Motor neuron (in vitro differentiated cells): ENCODE measurements around the gene CALN1. TPM values are rescaled to one million over a fixed set of nuclear protein-coding genes. Genes with fewer than 3 reads are reported as not detected.

Experiments used
- ATAC-seq, 8 experiments: fragments of 200-7000 bp; cut with Tn5 transposase; replicated peaks in 6 of 8; 2 replicates each; pipeline ENCODE4 v1.8.0; 2021; ENCODE audit warnings: mild to moderate bottlenecking in 8 of 8, moderate library complexity in 8 of 8
- H3K27ac ChIP-seq, 2 donors: fragments of 250-450 bp; sonication (Bioruptor Pico); 2 replicates each; pipeline ENCODE4 v1.9.0; 2021; ENCODE audit warnings: antibody characterized with exemption in 2 of 2, mild to moderate bottlenecking in 2 of 2, moderate library complexity in 1 of 2
- H3K4me1 ChIP-seq, 2 donors: fragments of 250-450 bp; sonication (Bioruptor Pico); replicated peaks in 1 of 2; 2 replicates each; pipeline ENCODE4 v1.6.1; 2021; ENCODE audit warnings: antibody characterized with exemption in 2 of 2, mild to moderate bottlenecking in 2 of 2, moderate library complexity in 1 of 2
- H3K4me3 ChIP-seq, 5 donors: fragments of 250-450 bp; sonication (Bioruptor Pico); 2 replicates each; pipeline ENCODE4 v1.9.0; 2021; ENCODE audit warnings: antibody characterized with exemption in 5 of 5, mild to moderate bottlenecking in 5 of 5, moderate library complexity in 4 of 5
- WGBS, 10 experiments: fragments of 450-650 bp; shearing (Covaris generic); methylation state at CpG; one replicate each; pipeline ENCODE4 v1.0.0; 2022; 5-methylcytosine and 5-hydroxymethylcytosine counted together
- in situ Hi-C, 9 experiments: fragments of 400-800 bp; cut with MboI; loops; one replicate each; pipeline ENCODE4 v1.15.0; 2021; ENCODE audit warnings: low sequenced_read_pairs in 9 of 9, low pct_unique_long_range_greater_than_20kb in 2 of 9; ENCODE audit not compliant: unreplicated experiment in 9 of 9
- total RNA-seq, 8 experiments: library from RNA; unstranded; fragments of 300-600 nt; gene quantifications; 2 replicates each; pipeline versions ENCODE4 v1.2.3 to v1.2.4, GENCODE V29; 2022

Gene CALN1
- total RNA-seq, 8 experiments from 2014 or later = 0.05 to 2.4 (median 0.72) TPM

- no peak for ATAC-seq
Observed at GRCh38 chr7:72268796-72269195, 143.3 kb downstream of the CALN1 start.

GRCh38 chr7:72268090-72268489 lies 144.0 kb downstream of the CALN1 start:
- WGBS, 10 experiments = 11 to 100% (median 62%) methylated on average over 1 to 2 of the region's 2 CpGs; no CpG with 5 or more reads in 2 of the 10 experiments
- no peak overlapping the region for H3K4me3 ChIP-seq
- no peak for ATAC-seq
- in situ Hi-C loops = no loop called here
- no peaks in the 10 kb centered on the region for H3K4me1 ChIP-seq
- no peak overlapping the region for H3K27ac ChIP-seq

More at GRCh38 chr7:72268796-72269195, 143.3 kb downstream of the CALN1 start:
- in situ Hi-C loops = no loop called here
- 0 to 100% (median 83%) methylated on average over 1 to 3 of the region's 3 CpGs; no CpG with 5 or more reads in 5 of the 10 experiments for WGBS, 10 experiments
- H3K4me1 ChIP-seq = no peaks in the 10 kb centered on the region
- H3K4me3 ChIP-seq = no peak overlapping the region
- no peak overlapping the region for H3K27ac ChIP-seq

GRCh38 chr7:72267291-72267800 lies 144.8 kb downstream of the CALN1 start:
- no peaks in the 10 kb centered on the region for H3K4me1 ChIP-seq
- ATAC-seq = no peak
- in situ Hi-C loops = no loop called here

GRCh38 chr7:72266771-72267170 lies 145.4 kb downstream of the CALN1 start:
- Histone ChIP-seq H3K27ac (no peak overlapping the region), H3K4me3 (no peak overlapping the region), H3K4me1 (no peaks in the 10 kb centered on the region)
- WGBS, 10 experiments = 0 to 40% (median 25%) methylated on average over 1 to 2 of the region's 2 CpGs; no CpG with 5 or more reads in 5 of the 10 experiments
- ATAC-seq = no peak
- in situ Hi-C loops = no loop called here

More at GRCh38 chr7:72267291-72267800, 144.8 kb downstream of the CALN1 start:
- Histone ChIP-seq H3K4me3 (no peak overlapping the region), H3K27ac (no peak overlapping the region)
- 0 to 100% (median 93%) methylated on average over 1 to 2 of the region's 3 CpGs; no CpG with 5 or more reads in 3 of the 10 experiments for WGBS, 10 experiments

- ATAC-seq = no peak
- Histone ChIP-seq H3K4me1 (no peaks in the 10 kb centered on the region), H3K27ac (no peak overlapping the region), H3K4me3 (no peak overlapping the region)
- 21 to 71% (median 51%) methylated on average over 1 to 6 of the region's 7 CpGs; no CpG with 5 or more reads in 2 of the 10 experiments for WGBS, 10 experiments
- in situ Hi-C loops = no loop called here
Observed at GRCh38 chr7:72265071-72265904, 146.8 kb downstream of the CALN1 start.

- WGBS, 10 experiments = 0 to 73% (median 17%) methylated on average over 1 to 3 of the region's 3 CpGs; no CpG with 5 or more reads in 3 of the 10 experiments
- Histone ChIP-seq H3K4me1 (no peaks in the 10 kb centered on the region), H3K4me3 (no peak overlapping the region), H3K27ac (no peak overlapping the region)
- in situ Hi-C loops = no loop called here
- ATAC-seq = no peak
Observed at GRCh38 chr7:72260406-72260805, 151.7 kb downstream of the CALN1 start.

- in situ Hi-C loops = no loop called here
- 0 to 100% (median 82%) methylated on average over 1 to 3 of the region's 3 CpGs; no CpG with 5 or more reads in 1 of the 10 experiments for WGBS, 10 experiments
- ATAC-seq = no peak
- H3K4me3 ChIP-seq = no peak overlapping the region
- no peaks in the 10 kb centered on the region for H3K4me1 ChIP-seq
- no peak overlapping the region for H3K27ac ChIP-seq
Observed at GRCh38 chr7:72258074-72258473, 154.1 kb downstream of the CALN1 start.

DNA sequence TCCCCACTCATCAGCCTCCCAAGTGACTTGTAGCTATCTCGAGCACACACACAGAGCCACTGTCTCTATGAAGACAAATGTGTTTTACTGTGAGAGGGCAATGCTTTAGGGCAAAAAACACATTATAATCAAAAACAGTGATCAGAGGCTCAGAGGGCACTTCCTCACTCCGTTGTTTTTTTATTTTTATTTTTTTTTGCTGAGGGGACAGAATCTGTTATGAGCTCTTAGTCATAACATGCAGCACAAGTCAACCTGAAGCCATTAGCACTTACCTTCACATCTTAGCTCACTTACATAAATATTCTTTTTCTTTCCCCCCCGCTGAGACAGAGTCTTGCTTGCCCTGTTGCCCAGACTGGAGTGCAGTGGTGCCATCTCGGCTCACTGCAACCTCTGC lies 157.7 kb downstream of the CALN1 start:
- in situ Hi-C loops = no loop called here

DNA sequence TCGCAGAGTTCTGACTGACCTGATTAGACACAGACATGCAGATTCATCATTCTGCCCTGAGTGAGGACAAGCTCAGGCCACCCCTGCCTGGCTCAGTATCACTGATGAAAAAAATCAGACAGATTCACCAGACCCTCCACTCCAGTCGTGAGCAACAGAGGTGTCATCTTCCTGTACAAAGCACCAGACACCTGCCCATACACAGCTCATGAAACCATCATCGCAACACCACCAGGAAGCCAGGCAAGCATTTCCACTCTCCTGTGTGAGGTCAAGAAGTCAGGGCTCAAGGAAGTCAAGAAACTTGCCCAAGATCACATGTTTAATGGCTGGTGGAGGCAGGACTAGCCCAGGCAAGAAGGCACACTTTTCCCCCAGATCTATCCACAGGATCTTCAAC lies 163.0 kb downstream of the CALN1 start:
- in situ Hi-C loops = no loop called here
- ATAC-seq = no peak
- WGBS, 10 experiments = 0 to 100% (median 88%) methylated on average over 1 to 3 of the region's 3 CpGs; no CpG with 5 or more reads in 2 of the 10 experiments
- Histone ChIP-seq H3K4me1 (no peaks in the 10 kb centered on the region), H3K4me3 (no peak overlapping the region), H3K27ac (no peak overlapping the region)

More for the DNA sequence above, 157.7 kb downstream of the CALN1 start:
- Histone ChIP-seq H3K27ac (no peak overlapping the region), H3K4me1 (no peaks in the 10 kb centered on the region), H3K4me3 (no peak overlapping the region)
- 0 to 74% (median 50%) methylated on average over 1 to 4 of the region's 4 CpGs; no CpG with 5 or more reads in 1 of the 10 experiments for WGBS, 10 experiments
- peak in 2 of 8 experiments; percentile 28 to 45 for ATAC-seq

- no peak overlapping the region for H3K27ac ChIP-seq
- H3K4me3 ChIP-seq = no peak overlapping the region
- 0 to 82% (median 50%) methylated on average over 2 to 7 of the region's 10 CpGs; no CpG with 5 or more reads in 3 of the 10 experiments for WGBS, 10 experiments
- no peak for ATAC-seq
- in situ Hi-C loops = no loop called here
- H3K4me1 ChIP-seq = no peaks in the 10 kb centered on the region
Observed at GRCh38 chr7:72244826-72245398, 167.2 kb downstream of the CALN1 start.

- H3K4me3 ChIP-seq = no peak overlapping the region
- H3K27ac ChIP-seq = no peak overlapping the region
- H3K4me1 ChIP-seq = no peaks in the 10 kb centered on the region
- no peak for ATAC-seq
- 15 to 100% (median 45%) methylated on average over 1 to 5 of the region's 6 CpGs; no CpG with 5 or more reads in 2 of the 10 experiments for WGBS, 10 experiments
- in situ Hi-C loops = no loop called here
Observed at GRCh38 chr7:72243329-72243728, 168.8 kb downstream of the CALN1 start.

- no peak for ATAC-seq
- 6 to 93% (median 84%) methylated on average over 1 to 4 of the region's 5 CpGs; no CpG with 5 or more reads in 1 of the 10 experiments for WGBS, 10 experiments
- in situ Hi-C loops = no loop called here
Observed at GRCh38 chr7:72235351-72235750, 176.8 kb downstream of the CALN1 start.

GRCh38 chr7:72234086-72234485 lies 178.1 kb downstream of the CALN1 start:
- Histone ChIP-seq H3K27ac (no peak overlapping the region), H3K4me1 (no peaks in the 10 kb centered on the region), H3K4me3 (no peak overlapping the region)
- in situ Hi-C loops = no loop called here
- 14 to 100% (median 68%) methylated on average over 1 to 3 of the region's 3 CpGs; no CpG with 5 or more reads in 2 of the 10 experiments for WGBS, 10 experiments
- no peak for ATAC-seq

More at GRCh38 chr7:72235351-72235750, 176.8 kb downstream of the CALN1 start:
- Histone ChIP-seq H3K4me1 (no peaks in the 10 kb centered on the region), H3K4me3 (no peak overlapping the region), H3K27ac (no peak overlapping the region)
